Astrocyte (in vitro differentiated cells and primary cell): Measurements from ENCODE around the gene CYBA.

Experiments used
- CTCF ChIP-seq: IDR thresholded peaks from 2 replicates; pipeline ENCODE4 v1.5.1; 2011; ENCODE audit warnings: low read depth, mild to moderate bottlenecking, inconsistent platforms, low read length, moderate library complexity; ENCODE audit not compliant: insufficient read depth
- EZH2 ChIP-seq: IDR thresholded peaks from 2 replicates; pipeline ENCODE4 v1.6.1; 2012; ENCODE audit warnings: mild to moderate bottlenecking, low read length, inconsistent platforms; ENCODE audit not compliant: insufficient read depth

- TF ChIP-seq CTCF (no peak), EZH2 (no peak)
These were observed 36.4 kb upstream of the CYBA start for GRCh38 chr16:88687254-88687576.
